Endothelial cell of umbilical vein (primary cell): ENCODE results near the gene TMUB2.

ENCODE experiments used
- EZH2 ChIP-seq: IDR thresholded peaks from 2 replicates; pipeline ENCODE4 v1.6.1; 2012; ENCODE audit warnings: borderline replicate concordance, low read depth, mild to moderate bottlenecking, moderate library complexity, low read length, inconsistent platforms; ENCODE audit not compliant: severe bottlenecking
- FOS ChIP-seq: IDR thresholded peaks from 2 replicates; pipeline ENCODE4 v1.6.1; 2011; ENCODE audit warnings: mild to moderate bottlenecking, low read length, moderate library complexity, borderline replicate concordance; ENCODE audit not compliant: insufficient read depth
- JUN ChIP-seq: IDR thresholded peaks from 2 replicates; pipeline ENCODE4 v1.6.1; 2011; ENCODE audit warnings: borderline replicate concordance, low read depth; ENCODE audit not compliant: insufficient read length, insufficient read depth
- MAX ChIP-seq: IDR thresholded peaks from 2 replicates; pipeline ENCODE4 v1.6.1; 2011; ENCODE audit not compliant: insufficient read depth, insufficient read length
- MYC ChIP-seq: IDR thresholded peaks from one replicate; pipeline ENCODE4 v1.6.1; 2011; ENCODE audit warnings: mild to moderate bottlenecking, low read depth, low read length
- POLR2A ChIP-seq: IDR thresholded peaks from 2 replicates; pipeline ENCODE4 v1.6.1; 2012; ENCODE audit warnings: low read depth, mild to moderate bottlenecking, control low read depth, low read length
- POLR2AphosphoS5 ChIP-seq: IDR thresholded peaks from 2 replicates; pipeline ENCODE4 v1.6.1; 2012; ENCODE audit warnings: low read depth, mild to moderate bottlenecking, control low read depth, low read length, moderate library complexity; ENCODE audit not compliant: insufficient read depth
- TF ChIP-seq, protein P1 (sequence below), 2 donors: IDR thresholded peaks; 1 replicate in 1 of 2; 2 replicates in 1 of 2; pipeline ENCODE4 v1.5.1; 2011; ENCODE audit warnings: low read length in 2 of 2, mild to moderate bottlenecking in 2 of 2, moderate library complexity in 2 of 2, control low read depth in 1 of 2, inconsistent platforms in 1 of 2, low read depth in 1 of 2; ENCODE audit not compliant: insufficient read depth in 1 of 2; ENCODE audit errors: extremely low read depth in 1 of 2

DNA sequence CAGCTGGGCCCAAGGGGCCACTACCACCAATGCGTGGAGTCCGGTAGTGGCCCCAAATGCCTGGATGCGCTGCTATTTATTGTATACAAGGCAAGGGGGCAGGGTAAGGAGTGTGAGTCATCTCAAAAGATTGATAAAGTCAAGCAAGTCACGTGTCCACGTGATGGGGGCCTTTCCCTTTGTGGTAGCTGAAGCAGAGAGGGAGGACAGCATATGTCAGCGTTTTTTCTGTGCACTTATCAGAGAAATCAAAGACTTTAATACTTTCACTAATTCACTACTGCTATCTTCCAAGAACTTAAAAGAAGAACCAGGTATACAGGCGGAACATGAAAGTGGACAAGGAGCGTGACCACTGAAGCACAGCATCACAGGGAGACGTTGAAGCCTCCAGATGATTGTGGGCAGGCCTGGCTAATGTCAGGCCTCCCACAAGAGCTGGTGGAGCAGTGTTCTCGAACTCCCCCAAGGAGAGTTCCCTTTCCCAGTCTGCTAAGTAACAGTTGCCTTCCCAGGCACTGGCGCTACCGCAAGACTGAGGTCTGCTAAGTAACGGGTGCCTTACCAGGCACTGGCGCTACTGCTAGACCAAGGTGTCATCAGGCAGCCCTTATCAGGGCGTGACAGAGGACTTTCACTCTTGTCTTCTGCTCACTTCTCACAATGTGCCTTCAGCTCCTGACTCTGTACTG is 27.1 kb upstream of the TMUB2 start:
- TF ChIP-seq, protein P1, sequence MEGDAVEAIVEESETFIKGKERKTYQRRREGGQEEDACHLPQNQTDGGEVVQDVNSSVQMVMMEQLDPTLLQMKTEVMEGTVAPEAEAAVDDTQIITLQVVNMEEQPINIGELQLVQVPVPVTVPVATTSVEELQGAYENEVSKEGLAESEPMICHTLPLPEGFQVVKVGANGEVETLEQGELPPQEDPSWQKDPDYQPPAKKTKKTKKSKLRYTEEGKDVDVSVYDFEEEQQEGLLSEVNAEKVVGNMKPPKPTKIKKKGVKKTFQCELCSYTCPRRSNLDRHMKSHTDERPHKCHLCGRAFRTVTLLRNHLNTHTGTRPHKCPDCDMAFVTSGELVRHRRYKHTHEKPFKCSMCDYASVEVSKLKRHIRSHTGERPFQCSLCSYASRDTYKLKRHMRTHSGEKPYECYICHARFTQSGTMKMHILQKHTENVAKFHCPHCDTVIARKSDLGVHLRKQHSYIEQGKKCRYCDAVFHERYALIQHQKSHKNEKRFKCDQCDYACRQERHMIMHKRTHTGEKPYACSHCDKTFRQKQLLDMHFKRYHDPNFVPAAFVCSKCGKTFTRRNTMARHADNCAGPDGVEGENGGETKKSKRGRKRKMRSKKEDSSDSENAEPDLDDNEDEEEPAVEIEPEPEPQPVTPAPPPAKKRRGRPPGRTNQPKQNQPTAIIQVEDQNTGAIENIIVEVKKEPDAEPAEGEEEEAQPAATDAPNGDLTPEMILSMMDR (IDR thresholded peaks at IDR 0.05; ENCODE audit: extremely low read depth in 1 of 2, insufficient read depth in 1 of 2, low read depth in 1 of 2, low read length in 2 of 2): no peak
- no peak for TF ChIP-seq POLR2AphosphoS5
- no peak for TF ChIP-seq MAX
- no peak for TF ChIP-seq POLR2A
- TF ChIP-seq JUN: no peak
- TF ChIP-seq EZH2: no peak
- TF ChIP-seq FOS: no peak
- no peak for TF ChIP-seq MYC
